HepG2 (cell line): ENCODE data around the gene CD109. TPM values are rescaled to one million over a fixed set of nuclear protein-coding genes. Genes with fewer than 3 reads are reported as not detected.

Source experiments
- ATAC-seq: fragments of 200-7000 bp; cut with Tn5 transposase; 3 replicates; pipeline ENCODE4 v1.9.1; 2020; ENCODE audit warnings: mild to moderate bottlenecking, moderate library complexity
- BruUV-seq: library from RNA; stranded (reverse); fragments of 400-500 nt; replicated peaks from 2 replicates; lab custom pipeline; 2021; lab: Mats Ljungman, UMichigan
- CTCF ChIA-PET: fragments of 300-600 bp; formaldehyde crosslinking; extraction: SDS; loops from one replicate; lab custom pipeline; 2021; ENCODE audit warnings: low total read pairs, inconsistent platforms, low intra/inter-chr PET ratio; lab: Yijun Ruan, JAX
- POLR2A ChIA-PET: fragments of 350-600 bp; sonication (Branson Sonifier 250); formaldehyde crosslinking; loops from one replicate; lab custom pipeline; 2020; ENCODE audit warnings: antibody characterized with exemption, inconsistent platforms; lab: Yijun Ruan, JAX
- DNase-seq: peaks from one replicate; pipeline ENCODE4 v3.0.0-alpha.2; 2015; ENCODE audit warnings: low spot score
- FAIRE-seq: peaks from 3 replicates; lab custom pipeline; 2011; peaks lifted over from hg19 to GRCh38; lab: Jason Lieb, UNC
- H2AFZ ChIP-seq: one replicate; pipeline ENCODE4 v1.6.1; 2011; ENCODE audit warnings: low read length, inconsistent platforms
- H3K27ac ChIP-seq: fragments of 300-600 bp; 3 replicates; pipeline ENCODE4 v1.8.0; 2011; ENCODE audit warnings: mixed run types, mild to moderate bottlenecking, mixed read lengths, low read length, inconsistent platforms; ENCODE audit not compliant: insufficient read depth; ENCODE audit errors: extremely low read length
- H3K27me3 ChIP-seq, 2 experiments: fragments of 200-600 bp in 1 of 2; 2 replicates in 1 of 2; 3 replicates in 1 of 2; pipeline versions ENCODE4 v1.6.0 to v1.8.0; 2011; ENCODE audit warnings: low read length in 2 of 2, mild to moderate bottlenecking in 2 of 2, moderate library complexity in 2 of 2, inconsistent platforms in 1 of 2; ENCODE audit not compliant: insufficient read depth in 2 of 2, control insufficient read depth in 1 of 2
- H3K36me3 ChIP-seq, 2 experiments: fragments of 200-600 bp in 1 of 2; replicated peaks in 1 of 2; 2 replicates in 1 of 2; 3 replicates in 1 of 2; pipeline versions ENCODE4 v1.5.1 to v1.8.0; 2011; ENCODE audit warnings: low read length in 2 of 2, inconsistent platforms in 1 of 2; ENCODE audit not compliant: insufficient read depth in 2 of 2, control insufficient read depth in 1 of 2
- H3K4me1 ChIP-seq: 2 replicates; pipeline ENCODE4 v1.5.1; 2012; ENCODE audit warnings: low read length, inconsistent platforms; ENCODE audit not compliant: insufficient read depth
- H3K4me2 ChIP-seq: 2 replicates; pipeline ENCODE4 v1.6.0; 2011; ENCODE audit warnings: low read depth, low read length, inconsistent platforms
- H3K4me3 ChIP-seq, 3 experiments: fragments of 200-600 bp in 1 of 3; sonication (generic), shearing (Covaris generic) in 1 of 3; replicated peaks in 1 of 3; 2 replicates each; pipeline ENCODE4 v1.5.1; 2011 to 2016; ENCODE audit warnings: low read length in 3 of 3, inconsistent platforms in 2 of 3, low read depth in 2 of 3, mild to moderate bottlenecking in 2 of 3, control low read depth in 1 of 3, mixed read lengths in 1 of 3; ENCODE audit not compliant: insufficient read depth in 1 of 3
- H3K79me2 ChIP-seq: one replicate; pipeline ENCODE4 v1.6.1; 2011; ENCODE audit warnings: low read length, inconsistent platforms; ENCODE audit not compliant: insufficient read depth
- H3K9ac ChIP-seq: 2 replicates; pipeline ENCODE4 v1.6.0; 2011; ENCODE audit warnings: mild to moderate bottlenecking, low read depth, low read length, inconsistent platforms; ENCODE audit not compliant: insufficient read depth
- H3K9me3 ChIP-seq: 2 replicates; pipeline ENCODE4 v1.5.1; 2012; ENCODE audit warnings: mild to moderate bottlenecking, low read length
- H4K20me1 ChIP-seq: 2 replicates; pipeline ENCODE4 v1.6.0; 2011; ENCODE audit warnings: inconsistent platforms, mild to moderate bottlenecking, low read length, moderate library complexity; ENCODE audit not compliant: insufficient read depth
- AHR ChIP-seq: IDR thresholded peaks from 2 replicates; pipeline ENCODE4 v1.6.1; 2018; ENCODE audit warnings: missing genetic modification reagents, missing compliant biosample characterization
- FOXO4 ChIP-seq: sonication (generic); formaldehyde crosslinking; conservative IDR thresholded peaks from 2 replicates; pipeline ENCODE4 v1.8.1; 2023; ENCODE audit warnings: missing genetic modification reagents
- GATAD1 ChIP-seq: IDR thresholded peaks from 2 replicates; pipeline ENCODE4 v1.6.1; 2016; ENCODE audit warnings: missing genetic modification reagents, missing compliant biosample characterization
- KLF9 ChIP-seq: IDR thresholded peaks from 2 replicates; pipeline ENCODE4 v1.6.1; 2016; ENCODE audit warnings: low read depth
- ZBTB7B ChIP-seq: sonication (generic); formaldehyde crosslinking; IDR thresholded peaks from 2 replicates; pipeline ENCODE4 v1.4.0; 2020; ENCODE audit warnings: missing genetic modification reagents
- ZEB1 ChIP-seq: IDR thresholded peaks from 2 replicates; pipeline ENCODE4 v1.6.1; 2012; ENCODE audit warnings: mild to moderate bottlenecking, low read depth, inconsistent platforms; ENCODE audit not compliant: insufficient replicate concordance
- ZNF543 ChIP-seq: sonication (generic); formaldehyde crosslinking; IDR thresholded peaks from 2 replicates; pipeline ENCODE4 v1.4.0; 2020; ENCODE audit warnings: mild to moderate bottlenecking, missing genetic modification reagents
- WGBS: methylation state at CpG from one replicate; pipeline ENCODE4 v1.1.6; 2017; ENCODE audit warnings: low lambda C conversion rate; 5-methylcytosine and 5-hydroxymethylcytosine counted together
- in situ Hi-C: cut with HindIII; loops from 2 replicates; pipeline ENCODE4 v1.10.0; 2017; ENCODE audit warnings: low pct_unique_long_range_greater_than_20kb; ENCODE audit not compliant: extremely low pct_ligation_motif_present
- intact Hi-C: fragments of 100-400 bp; cut with micrococcal nuclease; formaldehyde crosslinking; loops from one replicate; pipeline ENCODE4 v1.10.0; 2022; ENCODE audit not compliant: unreplicated experiment
- polyA plus RNA-seq, 8 experiments: library from polyadenylated mRNA; depleted of rRNA in 3 of 8; stranded (reverse) in 7 of 8; unstranded in 1 of 8; fragments of >200 nt; fragmentation: Illumina TruSeq in 4 of 8; extraction: Trizol in 4 of 8; gene quantifications; 2 replicates each; pipeline versions ENCODE4 v1.2.1 to v1.2.3, GENCODE V29; 2011 to 2016; ENCODE audit warnings: low read depth in 4 of 8, missing spikeins in 1 of 8, mixed read lengths in 1 of 8; ENCODE audit not compliant: insufficient read depth in 1 of 8
- total RNA-seq, 5 experiments: library from RNA; depleted of rRNA; stranded (reverse); fragments of >200 nt; fragmentation: Illumina TruSeq; extraction: Trizol; gene quantifications; 2 replicates each; pipeline ENCODE4 v1.2.3, GENCODE V29; 2016; ENCODE audit warnings: low read depth in 1 of 5
- TF ChIP-seq, protein P1 (sequence below): sonication (generic); formaldehyde crosslinking; IDR thresholded peaks from 2 replicates; pipeline ENCODE4 v1.4.0; 2020; ENCODE audit warnings: missing genetic modification reagents, mild to moderate bottlenecking, borderline replicate concordance
- TF ChIP-seq, protein P2 (sequence below): sonication (generic); formaldehyde crosslinking; IDR thresholded peaks from 2 replicates; pipeline ENCODE4 v1.5.0; 2020; ENCODE audit warnings: missing genetic modification reagents, mild to moderate bottlenecking, borderline replicate concordance
- TF ChIP-seq, protein P3 (sequence below): sonication (generic); formaldehyde crosslinking; conservative IDR thresholded peaks from 2 replicates; pipeline ENCODE4 v1.4.0; 2020; ENCODE audit warnings: missing genetic modification reagents

Gene CD109
- total and polyA plus RNA-seq, 2 of the 13 experiments (the other 11 are each of a cell fraction or from before 2014, with no cell fraction given), result 0.93 to 2.1 TPM

DNA sequence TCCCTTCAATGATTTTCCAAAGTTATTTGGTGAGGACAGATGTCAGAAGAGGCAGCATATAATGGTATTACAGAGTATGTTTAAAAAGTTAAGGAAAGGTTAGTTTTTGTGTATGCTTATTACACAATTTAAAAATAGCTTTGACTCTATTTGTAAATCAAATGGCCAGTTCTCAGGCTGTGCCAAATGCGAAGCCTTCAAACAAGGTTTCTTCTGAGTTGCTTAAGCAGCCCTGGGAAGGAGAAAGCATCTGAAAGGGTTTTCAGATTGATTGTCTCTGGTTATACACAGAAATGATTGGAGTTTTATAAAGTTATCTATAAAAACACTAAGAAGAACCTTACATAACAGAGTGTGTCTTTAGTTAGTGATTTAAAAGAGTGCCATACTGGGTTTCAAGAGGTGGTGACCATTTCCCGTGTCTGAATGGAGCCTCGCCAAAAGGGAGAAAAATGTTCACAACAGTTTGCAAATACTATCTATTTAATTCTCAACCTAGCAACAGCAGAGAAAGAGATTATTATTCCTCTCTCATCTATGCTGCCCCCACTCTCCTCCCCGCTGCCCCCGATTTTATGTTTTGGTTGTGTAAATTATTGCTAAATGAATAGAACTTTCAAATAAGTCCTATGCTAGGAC lies 16.7 kb downstream of the CD109 start:
- H2AFZ ChIP-seq, result no peak overlapping the region
- FAIRE-seq, result no peak
- no peak overlapping the region for H3K4me2 ChIP-seq
- 98% methylated on average over 5 of the region's 5 CpGs for WGBS
- no peaks in the 10 kb centered on the region for H3K9me3 ChIP-seq
- ATAC-seq, result no peak
- no peak for DNase-seq
- in situ Hi-C loops, result no loop called here
- H3K4me1 ChIP-seq, result 0 out of 2 replicates have a peak, but pooled peaks cover 12% of the 10 kb centered on the region
- no peaks in the 10 kb centered on the region for H3K36me3 ChIP-seq
- no peak overlapping the region for H3K27ac ChIP-seq
- H3K4me3 ChIP-seq, result no peak overlapping the region
- no peaks in the 10 kb centered on the region for H3K79me2 ChIP-seq
- intact Hi-C loops, result no loop called here
- no peak overlapping the region for H3K9ac ChIP-seq
- TF ChIP-seq ZEB1, result no peak
- TF ChIP-seq FOXO4 (CRISPR knock-in tag), result no peak
- TF ChIP-seq, protein P1, sequence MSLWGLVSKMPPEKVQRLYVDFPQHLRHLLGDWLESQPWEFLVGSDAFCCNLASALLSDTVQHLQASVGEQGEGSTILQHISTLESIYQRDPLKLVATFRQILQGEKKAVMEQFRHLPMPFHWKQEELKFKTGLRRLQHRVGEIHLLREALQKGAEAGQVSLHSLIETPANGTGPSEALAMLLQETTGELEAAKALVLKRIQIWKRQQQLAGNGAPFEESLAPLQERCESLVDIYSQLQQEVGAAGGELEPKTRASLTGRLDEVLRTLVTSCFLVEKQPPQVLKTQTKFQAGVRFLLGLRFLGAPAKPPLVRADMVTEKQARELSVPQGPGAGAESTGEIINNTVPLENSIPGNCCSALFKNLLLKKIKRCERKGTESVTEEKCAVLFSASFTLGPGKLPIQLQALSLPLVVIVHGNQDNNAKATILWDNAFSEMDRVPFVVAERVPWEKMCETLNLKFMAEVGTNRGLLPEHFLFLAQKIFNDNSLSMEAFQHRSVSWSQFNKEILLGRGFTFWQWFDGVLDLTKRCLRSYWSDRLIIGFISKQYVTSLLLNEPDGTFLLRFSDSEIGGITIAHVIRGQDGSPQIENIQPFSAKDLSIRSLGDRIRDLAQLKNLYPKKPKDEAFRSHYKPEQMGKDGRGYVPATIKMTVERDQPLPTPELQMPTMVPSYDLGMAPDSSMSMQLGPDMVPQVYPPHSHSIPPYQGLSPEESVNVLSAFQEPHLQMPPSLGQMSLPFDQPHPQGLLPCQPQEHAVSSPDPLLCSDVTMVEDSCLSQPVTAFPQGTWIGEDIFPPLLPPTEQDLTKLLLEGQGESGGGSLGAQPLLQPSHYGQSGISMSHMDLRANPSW, result no peak
- no peak for TF ChIP-seq AHR (CRISPR knock-in tag)
- TF ChIP-seq, protein P2, sequence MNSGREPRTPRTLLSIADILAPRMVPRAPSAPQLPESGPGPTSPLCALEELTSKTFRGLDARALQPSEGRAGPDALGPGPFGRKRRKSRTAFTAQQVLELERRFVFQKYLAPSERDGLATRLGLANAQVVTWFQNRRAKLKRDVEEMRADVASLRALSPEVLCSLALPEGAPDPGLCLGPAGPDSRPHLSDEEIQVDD, result no peak
- no peak for TF ChIP-seq GATAD1
- no peak for TF ChIP-seq ZNF543
- TF ChIP-seq ZBTB7B (CRISPR knock-in tag), result no peak
- TF ChIP-seq, protein P3, sequence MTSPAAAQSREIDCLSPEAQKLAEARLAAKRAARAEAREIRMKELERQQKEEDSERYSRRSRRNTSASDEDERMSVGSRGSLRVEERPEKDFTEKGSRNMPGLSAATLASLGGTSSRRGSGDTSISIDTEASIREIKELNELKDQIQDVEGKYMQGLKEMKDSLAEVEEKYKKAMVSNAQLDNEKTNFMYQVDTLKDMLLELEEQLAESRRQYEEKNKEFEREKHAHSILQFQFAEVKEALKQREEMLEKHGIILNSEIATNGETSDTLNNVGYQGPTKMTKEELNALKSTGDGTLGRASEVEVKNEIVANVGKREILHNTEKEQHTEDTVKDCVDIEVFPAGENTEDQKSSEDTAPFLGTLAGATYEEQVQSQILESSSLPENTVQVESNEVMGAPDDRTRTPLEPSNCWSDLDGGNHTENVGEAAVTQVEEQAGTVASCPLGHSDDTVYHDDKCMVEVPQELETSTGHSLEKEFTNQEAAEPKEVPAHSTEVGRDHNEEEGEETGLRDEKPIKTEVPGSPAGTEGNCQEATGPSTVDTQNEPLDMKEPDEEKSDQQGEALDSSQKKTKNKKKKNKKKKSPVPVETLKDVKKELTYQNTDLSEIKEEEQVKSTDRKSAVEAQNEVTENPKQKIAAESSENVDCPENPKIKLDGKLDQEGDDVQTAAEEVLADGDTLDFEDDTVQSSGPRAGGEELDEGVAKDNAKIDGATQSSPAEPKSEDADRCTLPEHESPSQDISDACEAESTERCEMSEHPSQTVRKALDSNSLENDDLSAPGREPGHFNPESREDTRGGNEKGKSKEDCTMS, result no peak
- TF ChIP-seq KLF9 (CRISPR knock-in tag), result no peak
- CTCF ChIA-PET, result no interaction called here
- H3K27me3 ChIP-seq, result no peaks in the 10 kb centered on the region
- POLR2A ChIA-PET, result no interaction called here
- BruUV-seq, result no TSS peak
- no peaks in the 10 kb centered on the region for H4K20me1 ChIP-seq
